Stimulated activated CD4-positive, alpha-beta T cell treated with anti-CD3 and anti-CD28 coated beads, Interleukin-1b, Interleukin-23, amount 100 ng/mL, for 24 hours (primary cell): Measurements from ENCODE around the gene PEDS1.
"Not testable (repeated sequence)": the region's sequence is repeated elsewhere in the genome, so short reads cannot be mapped to it uniquely, and the experiment has no call there.

Experiments
- DNase-seq, 4 experiments: peaks; one replicate each; pipeline ENCODE4 v3.0.0-alpha.2; 2020; ENCODE audit warnings: low read depth in 4 of 4, low spot score in 1 of 4

Gene PEDS1

DNA sequence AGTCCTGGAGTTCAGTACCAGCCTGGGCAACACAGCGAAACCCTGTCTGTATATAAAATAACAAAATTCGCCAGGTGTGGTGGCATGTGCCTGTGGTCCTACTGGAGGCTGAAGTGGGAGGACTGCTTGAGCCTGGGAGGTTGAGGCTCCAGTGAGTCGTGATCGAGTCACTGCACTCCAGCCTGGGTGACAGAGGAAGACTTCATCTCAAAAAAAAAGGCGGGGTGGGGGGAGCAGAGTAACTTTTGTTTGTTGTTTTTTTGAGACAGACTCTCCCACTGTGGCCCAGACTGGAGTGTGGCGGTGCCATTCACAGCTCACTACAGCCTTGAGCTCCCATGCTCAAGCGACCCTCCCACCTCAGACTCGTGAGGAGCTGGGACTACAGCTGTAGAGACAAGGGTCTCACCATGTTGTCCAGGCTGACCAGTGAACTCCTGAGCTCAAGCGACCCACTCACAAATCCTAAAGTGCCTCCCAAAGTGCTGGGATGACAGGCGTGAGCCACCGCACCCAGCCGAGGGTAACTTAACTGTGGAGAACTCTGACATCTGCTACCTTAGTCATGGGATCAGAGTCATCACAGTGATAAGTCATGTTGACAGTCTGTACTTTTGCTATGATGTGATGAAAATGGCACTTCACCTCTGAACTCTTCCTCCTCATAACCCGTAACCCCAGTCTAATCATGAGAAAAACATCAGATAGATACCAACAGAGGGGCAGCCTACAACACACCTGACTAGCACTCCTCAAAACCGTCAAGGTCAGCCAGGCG, 16.5 kb downstream of the PEDS1 start:
- no peak for DNase-seq

DNA sequence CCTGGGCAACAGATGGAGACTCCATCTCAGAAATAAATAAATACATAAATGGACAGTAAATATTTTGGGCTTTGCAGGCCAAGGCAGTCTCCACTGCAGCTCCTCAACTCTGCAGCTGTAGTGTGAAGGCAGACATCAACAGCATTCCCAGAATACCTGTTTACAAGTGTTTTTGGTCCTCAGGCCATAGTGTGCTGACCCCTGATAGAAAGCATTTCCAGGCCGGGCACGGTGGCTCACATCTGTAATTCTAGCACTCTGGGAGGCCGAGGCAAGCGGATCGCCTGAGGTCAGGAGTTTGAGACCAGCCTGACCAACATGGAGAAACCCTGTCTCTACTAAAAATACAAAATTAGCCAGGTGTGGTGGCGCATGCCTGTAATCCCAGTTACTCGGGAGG, 18.4 kb downstream of the PEDS1 start:
- DNase-seq = not testable (repeated sequence)

DNA sequence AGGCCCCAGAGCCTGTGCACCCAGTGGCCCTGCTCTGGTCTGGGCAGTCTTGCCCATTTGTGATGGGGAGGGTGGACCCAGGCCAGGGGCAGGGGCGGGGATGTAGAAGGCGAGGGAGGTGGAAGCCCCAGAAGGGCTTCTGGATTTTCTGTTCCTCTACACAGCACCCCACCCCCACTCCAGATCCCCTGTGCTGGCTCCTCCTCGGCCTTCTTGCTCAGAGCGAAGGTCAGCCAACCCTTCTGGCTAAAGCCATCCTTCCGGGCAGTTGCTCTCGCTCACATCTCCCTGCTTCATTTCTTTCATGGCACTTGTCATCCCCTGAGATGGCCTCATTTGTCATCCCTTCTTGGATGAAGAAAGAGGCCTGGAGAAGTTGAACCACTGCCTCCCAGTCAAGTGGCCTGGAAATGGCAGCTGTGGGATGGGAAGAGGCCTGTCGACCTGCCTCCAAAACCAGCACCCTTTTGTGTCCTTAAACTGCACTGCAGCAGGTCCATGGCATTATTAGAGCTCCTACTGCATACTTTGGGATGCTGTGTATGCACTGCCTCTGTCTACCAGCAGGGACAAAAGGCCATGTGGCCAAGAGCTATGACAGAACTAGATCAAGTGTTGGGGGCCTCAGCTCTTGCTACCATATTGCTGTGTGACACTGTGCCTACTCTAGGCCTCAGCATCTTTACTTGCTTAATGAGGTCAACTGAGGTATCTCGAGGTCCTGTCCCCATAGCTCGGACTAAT, 19.9 kb downstream of the PEDS1 start:
- no peak for DNase-seq

DNA sequence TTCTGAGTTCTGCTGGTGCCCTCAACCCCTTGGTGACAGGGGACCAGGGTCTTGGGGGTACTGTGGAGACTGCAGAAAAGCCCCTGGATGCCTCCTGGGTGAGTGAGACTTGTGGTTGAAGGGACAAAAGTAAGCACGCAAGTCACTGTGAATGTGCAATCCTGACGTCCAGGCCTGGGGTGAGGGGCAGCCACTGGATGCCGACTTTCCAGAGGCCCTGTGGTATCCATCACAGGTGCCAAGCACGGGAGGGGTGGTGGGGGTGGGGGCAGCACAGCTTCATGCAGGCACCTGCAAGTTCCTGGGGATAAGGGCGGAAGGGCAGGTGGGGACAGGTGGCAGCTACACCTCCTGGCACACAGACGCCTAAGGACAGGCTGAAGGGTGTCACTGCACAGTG, 20.5 kb downstream of the PEDS1 start:
- no peak for DNase-seq

DNA sequence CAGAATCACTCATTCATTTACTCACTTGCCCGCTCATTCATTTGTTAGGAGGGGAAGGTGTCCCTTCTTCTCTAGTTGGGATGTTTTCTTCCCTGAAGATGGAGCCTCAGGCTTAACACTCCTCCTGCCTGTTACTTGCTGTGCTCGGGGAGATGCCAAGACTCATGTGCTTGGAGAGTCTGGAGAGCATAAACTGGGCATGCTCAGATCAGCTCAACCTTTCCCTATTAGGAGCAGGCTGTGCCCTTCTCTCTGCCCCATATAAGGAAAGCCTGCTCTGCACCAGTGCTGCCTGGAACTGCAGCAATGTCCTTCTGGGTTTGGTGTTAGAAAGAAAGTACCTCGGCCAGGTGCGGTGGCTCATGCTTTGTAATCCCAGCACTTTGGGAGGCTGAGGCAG, 22.5 kb downstream of the PEDS1 start:
- DNase-seq = no peak

DNA sequence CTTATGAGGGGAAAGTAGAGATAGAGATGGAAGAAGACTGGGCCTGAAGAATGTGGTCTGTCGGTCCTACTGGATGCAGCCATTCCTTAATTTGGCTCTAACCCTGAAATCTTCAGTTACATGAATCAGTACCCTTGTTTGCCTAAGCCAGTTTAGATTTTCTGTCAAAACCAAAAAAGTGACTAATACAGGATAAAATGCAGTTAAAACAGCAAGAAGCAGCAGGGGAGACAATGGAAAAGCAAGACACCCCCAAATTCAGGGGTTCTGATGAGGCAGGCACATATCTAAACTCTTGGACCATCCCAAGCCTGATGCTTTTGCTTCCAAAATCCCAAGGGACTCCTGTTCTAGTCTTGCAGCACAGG, 23.2 kb downstream of the PEDS1 start:
- no peak for DNase-seq

DNA sequence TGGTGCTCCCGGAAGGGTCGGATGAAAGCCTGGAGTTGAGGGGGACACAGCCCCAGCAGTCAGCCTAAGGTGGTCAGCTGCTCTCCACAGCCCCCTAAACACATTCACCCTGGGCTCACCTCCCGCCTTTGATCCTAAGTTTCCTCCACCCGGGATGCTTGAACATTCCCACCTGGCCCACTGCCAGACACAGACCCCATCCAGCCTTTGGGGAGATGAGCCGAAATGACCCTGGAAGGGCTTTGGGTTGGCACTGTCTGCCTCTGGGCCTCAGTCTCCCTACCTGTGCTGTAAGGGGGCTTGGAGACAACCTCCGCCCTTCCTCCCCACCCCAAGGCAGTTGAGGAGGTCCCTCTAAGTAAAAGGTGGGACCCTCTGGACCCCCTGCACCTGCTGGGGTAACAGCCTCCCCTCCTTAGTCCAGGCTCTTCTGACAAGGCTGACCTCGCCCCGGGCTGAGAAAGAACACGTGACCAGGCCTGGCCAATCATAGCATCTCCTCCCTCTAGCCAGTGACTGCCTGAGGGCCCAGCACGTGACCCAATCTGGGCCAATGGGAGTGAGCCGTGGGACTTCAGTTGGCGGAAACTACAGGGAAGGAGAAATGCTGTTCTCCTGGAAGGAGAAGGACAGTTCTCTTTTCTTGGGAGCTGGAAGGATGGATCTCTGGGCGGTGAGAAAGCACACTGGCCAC, 23.7 kb downstream of the PEDS1 start:
- DNase-seq = no peak

DNA sequence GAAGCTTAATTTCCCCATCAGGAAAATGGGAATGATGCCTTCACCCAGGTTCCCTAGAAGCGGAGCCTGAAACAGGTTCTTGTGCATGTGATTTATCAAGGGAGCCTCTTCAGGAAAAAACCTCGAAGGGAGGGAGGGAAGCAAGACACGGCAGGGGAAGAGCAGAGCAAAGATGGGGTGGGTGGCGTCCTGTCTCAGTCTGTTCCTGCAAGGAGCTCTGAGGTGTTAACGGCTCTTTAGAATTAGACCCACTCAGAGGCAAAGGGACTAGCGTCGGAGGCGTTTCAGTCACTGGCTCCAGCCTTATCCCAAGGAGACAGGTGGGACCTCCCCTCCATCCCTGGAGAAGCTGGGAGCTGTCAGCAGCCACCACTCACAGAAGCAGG, 25.0 kb downstream of the PEDS1 start:
- DNase-seq = no peak

DNA sequence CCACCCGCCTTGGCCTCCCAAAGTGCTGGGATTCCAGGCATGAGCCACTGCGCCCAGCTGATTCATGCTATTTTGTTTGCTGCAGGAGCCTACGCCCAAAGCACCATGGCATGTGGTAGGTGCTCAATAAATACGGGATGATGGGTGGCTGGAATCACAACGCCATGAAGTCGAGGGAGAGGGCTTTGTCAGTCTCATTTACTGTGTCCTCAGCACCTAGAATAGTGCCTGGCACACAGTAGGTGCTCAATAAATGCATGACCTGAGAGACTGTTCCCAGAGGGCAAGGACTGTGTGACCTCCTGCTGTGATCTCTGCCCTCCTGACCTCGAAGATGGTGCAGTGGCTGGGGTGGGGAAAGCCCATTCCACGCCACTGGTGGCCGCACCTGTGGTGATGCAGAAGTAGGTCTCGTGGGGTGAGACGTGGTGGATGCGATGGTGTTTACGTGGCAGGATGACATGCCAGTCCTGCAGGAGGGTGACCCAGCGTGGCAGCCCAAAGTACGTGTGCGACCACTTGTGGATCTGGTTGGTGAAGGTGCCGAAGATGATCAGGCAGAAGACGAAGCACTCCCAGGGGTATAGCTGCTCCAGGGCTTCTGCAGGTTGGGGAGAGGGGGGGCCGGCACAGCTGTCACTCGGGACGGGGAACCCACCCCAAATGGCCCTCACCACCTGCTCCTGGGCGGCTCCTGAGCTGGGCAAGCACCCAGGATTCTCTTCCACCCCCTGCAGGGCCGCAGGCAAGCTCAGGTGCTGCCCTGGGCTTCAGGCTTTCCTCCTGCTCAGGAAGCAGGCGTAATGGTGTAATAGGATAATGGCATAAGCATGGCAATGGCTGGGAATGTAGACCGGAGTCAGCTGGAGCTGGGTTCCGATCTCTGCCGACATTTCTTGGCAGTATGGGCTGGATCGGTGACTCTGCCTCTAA, 25.7 kb downstream of the PEDS1 start:
- no peak for DNase-seq

DNA sequence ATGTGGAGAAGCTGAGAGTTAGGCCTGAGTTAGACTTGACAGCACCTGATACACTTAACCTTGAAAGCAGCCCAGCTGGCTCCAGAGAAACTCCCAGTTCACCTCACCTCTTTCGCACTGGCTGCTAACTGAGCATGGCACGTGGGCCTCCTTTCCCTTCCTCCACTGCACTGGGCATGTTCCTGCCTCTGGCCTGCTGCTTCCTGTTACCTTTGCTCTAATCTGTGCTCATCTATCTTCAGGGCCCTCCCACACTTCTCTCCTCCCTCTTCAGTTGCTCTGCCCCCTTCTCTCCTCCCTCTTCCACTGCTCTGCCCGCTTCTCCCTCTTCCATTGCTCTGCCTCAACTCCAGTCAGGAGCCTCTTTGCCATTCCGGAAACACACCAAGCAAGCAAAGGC, 26.9 kb downstream of the PEDS1 start:
- no peak for DNase-seq

DNA sequence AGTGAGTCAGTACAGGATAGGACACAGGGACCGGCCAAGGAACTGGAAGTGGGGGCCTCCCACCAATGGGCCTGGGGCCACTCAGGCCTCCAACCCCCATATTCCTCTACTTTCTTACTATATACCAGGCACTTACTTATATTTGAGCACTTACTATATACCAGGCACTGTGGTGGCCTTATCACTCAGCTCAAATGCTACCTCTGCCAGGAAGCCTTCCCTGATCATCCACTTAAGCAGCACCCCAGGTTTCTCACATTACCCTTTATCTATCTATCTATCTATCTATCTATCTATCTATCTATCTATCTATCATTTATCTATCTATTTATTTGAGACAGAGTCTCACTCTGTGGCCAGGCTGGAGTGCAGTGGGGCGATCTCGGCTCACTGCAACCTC, 28.2 kb downstream of the PEDS1 start:
- DNase-seq = no peak

DNA sequence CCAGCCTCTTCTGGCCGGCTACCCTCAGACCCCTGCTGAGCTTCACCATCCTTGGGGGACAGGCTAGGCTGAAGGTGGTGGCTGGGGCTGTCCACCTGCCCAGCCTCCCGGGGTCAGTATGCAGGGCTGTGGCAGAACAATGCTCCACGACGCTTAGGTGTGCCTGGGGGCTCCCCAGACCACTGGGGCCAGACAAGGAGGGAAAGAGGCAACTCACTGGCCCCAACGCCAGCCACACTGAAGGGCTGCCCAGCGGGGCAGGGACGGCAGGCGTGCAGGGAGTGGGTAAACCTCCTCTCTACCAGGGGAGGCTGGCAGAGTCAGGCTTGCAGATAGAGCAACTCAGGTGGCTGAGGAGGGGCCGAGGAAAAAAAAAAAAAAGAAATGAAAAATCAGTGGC, 29.0 kb downstream of the PEDS1 start:
- DNase-seq = no peak

DNA sequence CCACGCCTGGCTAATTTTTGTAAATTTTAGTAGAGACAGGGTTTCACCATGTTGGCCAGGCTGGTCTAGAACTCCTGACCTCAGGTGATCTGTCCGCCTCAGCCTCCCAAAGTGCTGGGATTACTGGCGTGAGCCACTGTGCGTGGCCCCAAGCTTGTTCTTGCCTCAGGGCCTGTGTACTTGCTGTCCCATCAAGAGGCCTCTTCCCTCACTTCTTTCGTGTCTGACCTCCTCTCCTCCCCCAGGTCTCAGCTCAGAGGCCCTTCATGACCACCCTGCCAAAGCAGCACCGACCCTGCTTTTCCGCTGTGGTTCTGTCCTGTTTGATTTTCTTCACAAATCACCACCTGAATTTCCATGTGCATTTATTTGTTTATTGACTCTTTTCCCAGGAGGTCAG, 30.1 kb downstream of the PEDS1 start:
- no peak for DNase-seq

DNA sequence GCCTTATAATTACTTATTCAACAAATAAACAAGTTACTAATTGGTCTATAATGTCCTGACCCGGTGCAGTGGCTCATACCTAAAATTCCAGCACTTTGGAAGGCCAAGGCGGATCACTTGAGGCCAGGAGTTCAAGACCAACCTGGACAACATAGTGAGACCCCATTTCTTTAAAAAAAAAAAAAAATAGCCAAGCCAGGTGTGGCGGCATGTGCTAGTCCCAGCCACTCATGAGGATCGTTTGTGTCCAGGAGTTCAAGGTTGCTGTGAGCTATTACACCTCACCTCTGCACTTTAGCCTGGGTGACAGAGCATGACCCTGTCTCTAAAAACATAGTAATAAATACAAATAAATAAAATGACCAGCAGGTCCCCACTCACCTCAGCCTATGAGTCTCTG, 30.8 kb downstream of the PEDS1 start:
- DNase-seq = no peak

DNA sequence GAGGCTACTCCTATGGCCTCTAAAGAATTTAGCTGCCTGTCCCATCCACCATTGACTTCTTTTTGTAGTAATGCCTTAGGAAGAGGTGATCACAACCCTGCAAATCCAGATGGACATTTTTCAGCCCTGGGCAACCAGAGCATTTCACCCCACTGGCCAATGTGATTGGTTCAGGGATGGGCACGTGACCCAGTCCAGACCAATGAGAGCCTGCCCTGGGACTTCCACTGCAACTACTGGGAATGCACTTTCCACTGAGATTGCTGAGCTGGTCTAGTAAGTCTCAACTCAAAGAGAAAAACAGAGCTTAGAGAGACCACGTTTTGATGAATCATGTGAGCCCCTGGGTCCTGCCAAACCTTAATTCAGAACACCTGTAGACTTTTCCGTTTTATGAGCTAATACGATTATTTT, 31.7 kb downstream of the PEDS1 start:
- no peak for DNase-seq

DNA sequence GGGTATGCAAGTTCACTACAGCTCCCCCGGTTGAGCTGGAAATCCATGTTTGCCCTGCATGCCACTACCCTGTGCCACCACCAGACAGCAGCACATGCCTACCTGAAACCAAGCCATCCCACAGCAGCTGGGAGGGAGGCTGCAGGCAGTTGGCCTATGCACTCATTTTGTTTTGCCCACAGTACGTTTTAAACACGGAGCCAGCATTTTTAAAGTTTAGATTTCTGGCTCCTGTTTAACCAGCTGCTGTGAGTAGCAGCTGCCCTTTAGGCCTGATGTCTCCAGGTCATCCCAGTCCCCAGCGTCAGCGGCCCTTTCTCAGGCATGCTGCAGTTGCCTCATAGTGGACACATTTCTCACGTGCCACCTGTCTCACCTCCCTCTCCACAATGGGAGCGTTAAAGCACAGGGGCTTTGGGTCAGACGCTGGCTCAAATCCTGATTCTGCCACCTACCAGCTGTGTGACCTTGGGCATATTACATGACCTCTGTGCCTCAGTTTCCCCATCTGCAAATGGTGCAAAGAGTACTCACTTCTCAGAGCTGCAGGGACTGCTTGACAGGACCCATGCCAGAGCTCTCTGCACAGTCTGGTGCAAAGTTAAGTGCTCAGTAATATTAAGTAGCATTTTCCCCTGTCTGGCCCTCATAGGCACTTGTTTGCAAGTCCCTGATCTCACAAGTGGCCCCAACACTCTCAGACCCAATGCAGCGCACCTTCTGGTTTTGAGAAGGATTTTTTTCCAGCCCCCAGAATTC, 32.4 kb downstream of the PEDS1 start:
- DNase-seq = peak in 3 of 4 experiments; percentile 26 to 34 (median 33)

DNA sequence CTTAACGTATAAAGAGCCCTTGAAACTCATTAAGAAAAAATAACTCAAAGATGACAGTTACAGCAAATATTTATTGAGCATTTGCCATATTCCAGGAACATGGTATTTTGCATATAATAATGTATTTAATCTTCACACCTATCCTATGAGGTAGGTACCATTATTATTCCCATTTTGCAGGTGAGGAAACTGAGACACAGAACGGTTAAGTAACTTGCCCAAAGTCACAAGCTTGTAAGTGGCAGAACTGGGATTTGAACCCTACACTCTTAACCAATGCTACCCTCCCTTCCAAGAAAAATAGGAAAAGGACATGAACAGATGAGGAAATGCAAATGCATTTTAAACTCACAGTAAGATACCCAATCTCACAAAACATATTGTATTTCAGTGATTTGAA, 35.3 kb downstream of the PEDS1 start:
- DNase-seq = no peak

DNA sequence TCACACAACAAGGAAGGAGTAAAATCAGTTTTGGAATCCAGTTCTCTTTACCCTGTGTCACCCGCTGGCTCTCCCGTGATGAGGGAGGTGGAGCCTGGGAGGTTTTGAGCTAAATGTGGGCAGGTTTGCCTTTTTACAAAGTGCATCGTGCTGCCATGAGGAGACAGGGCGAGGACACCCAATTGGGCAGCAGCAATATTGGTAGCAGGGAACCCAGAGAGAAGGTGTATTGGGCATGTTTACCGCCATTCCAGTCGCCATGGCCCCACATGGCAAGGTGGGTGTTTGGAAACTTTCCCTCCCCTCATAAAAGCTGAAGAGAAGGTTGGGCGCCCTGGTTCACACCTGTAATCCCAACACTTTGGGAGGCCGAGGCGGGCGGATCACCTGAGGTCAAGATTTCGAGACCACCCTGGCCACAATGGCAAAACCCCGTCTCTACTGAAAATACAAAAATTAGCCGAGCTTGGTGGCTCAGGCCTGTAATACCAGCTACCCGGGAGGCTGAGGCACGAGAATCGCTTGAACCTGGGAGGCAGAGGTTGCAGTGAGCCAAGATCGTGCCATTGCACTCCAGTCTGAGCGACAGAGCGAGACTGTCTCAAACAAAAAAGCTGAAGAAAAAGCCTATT, 37.0 kb downstream of the PEDS1 start:
- DNase-seq = no peak

DNA sequence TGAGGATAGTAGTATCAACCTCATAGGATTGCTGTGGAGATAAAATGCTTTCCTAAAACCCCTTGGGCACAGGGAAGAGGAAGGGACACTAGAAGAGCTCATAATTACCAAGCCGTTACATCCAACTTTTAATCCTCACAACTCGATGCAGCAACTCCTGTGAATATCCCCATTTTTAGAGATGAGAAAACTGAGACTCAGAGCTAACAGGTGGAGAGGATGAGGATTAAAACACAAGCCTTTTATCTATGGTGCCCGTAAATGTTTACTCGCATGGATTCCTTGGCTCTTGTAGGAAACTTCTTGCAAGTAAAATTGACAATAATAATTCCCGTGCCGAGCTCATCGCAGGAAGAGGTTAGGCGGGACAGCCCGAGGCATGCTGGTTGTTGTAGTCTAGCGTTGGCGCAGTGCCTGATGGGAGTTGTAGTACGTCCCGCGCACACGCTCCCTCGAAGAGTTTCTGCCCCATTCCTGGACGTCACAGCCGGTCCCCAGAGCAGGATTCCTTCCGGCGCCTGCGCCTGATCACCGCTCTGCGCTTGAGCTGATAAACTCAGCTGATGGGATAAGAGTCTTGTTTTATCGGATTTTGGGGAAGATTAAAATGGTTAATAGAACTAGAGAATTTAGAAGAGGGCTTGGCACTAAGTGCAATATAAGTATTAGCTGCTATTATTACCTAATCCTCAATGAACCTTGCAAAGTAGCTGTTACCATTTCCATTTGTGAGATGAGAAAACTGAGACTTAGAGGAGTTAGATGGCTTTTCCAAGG, 37.7 kb downstream of the PEDS1 start:
- peak; percentile 74 to 87 (median 83) for DNase-seq
